WTC11 (cell line): ENCODE data around the gene LRTM2. TPM values are rescaled to one million over a fixed set of nuclear protein-coding genes. Genes with fewer than 3 reads are reported as not detected.

Experiments
- ATAC-seq: fragments of 200-7000 bp; cut with Tn5 transposase; 2 replicates; pipeline ENCODE4 v1.10.0; 2021; ENCODE audit warnings: mild to moderate bottlenecking, moderate library complexity
- CTCF ChIA-PET: fragments of 300-600 bp; sonication (Branson Sonifier 250); formaldehyde crosslinking; loops from one replicate; lab custom pipeline; 2021; ENCODE audit warnings: antibody characterized with exemption; lab: Charles Lee
- POLR2A ChIA-PET: fragments of 350-600 bp; sonication (Branson Sonifier 250); formaldehyde crosslinking; loops from one replicate; lab custom pipeline; 2021; ENCODE audit warnings: antibody characterized with exemption; lab: Charles Lee
- DNase-seq: peaks from one replicate; pipeline ENCODE4 v3.0.0; 2021; ENCODE audit warnings: low spot score
- H3K27ac Mint-ChIP-seq: 2 replicates; pipeline ENCODE4 v1.8.0; 2021; ENCODE audit warnings: mixed read lengths
- H3K27me3 Mint-ChIP-seq: 2 replicates; pipeline ENCODE4 v1.8.0; 2021; ENCODE audit warnings: low read depth, mild to moderate bottlenecking, moderate library complexity, mixed read lengths
- H3K36me3 Mint-ChIP-seq: 2 replicates; pipeline ENCODE4 v1.8.0; 2021; ENCODE audit warnings: mixed read lengths
- H3K4me1 Mint-ChIP-seq: 2 replicates; pipeline ENCODE4 v1.8.0; 2022; ENCODE audit warnings: mixed read lengths
- H3K4me3 Mint-ChIP-seq: 2 replicates; pipeline ENCODE4 v1.8.0; 2021; ENCODE audit warnings: mild to moderate bottlenecking, moderate library complexity, mixed read lengths
- H3K9me3 Mint-ChIP-seq: 2 replicates; pipeline ENCODE4 v1.8.0; 2021; ENCODE audit warnings: mixed read lengths
- CBFB ChIP-seq: sonication (generic); formaldehyde crosslinking; IDR thresholded peaks from 2 replicates; pipeline ENCODE4 v1.8.1; 2022; ENCODE audit warnings: mild to moderate bottlenecking, low read depth, missing genetic modification reagents
- ETV6 ChIP-seq: sonication (generic); formaldehyde crosslinking; IDR thresholded peaks from 2 replicates; pipeline ENCODE4 v1.8.1; 2022; ENCODE audit warnings: mild to moderate bottlenecking, missing genetic modification reagents
- FOXJ3 ChIP-seq: sonication (generic); formaldehyde crosslinking; IDR thresholded peaks from 2 replicates; pipeline ENCODE4 v1.9.0; 2021; ENCODE audit warnings: missing genetic modification reagents, mild to moderate bottlenecking, borderline replicate concordance
- IRF2 ChIP-seq: sonication (generic); formaldehyde crosslinking; IDR thresholded peaks from 2 replicates; pipeline ENCODE4 v1.8.0; 2022; ENCODE audit warnings: low read depth, missing genetic modification reagents, borderline replicate concordance
- JAZF1 ChIP-seq: fragments of 250-450 bp; sonication (Bioruptor Pico); IDR thresholded peaks from 2 replicates; pipeline ENCODE4 v1.9.0; 2021; ENCODE audit warnings: moderate library complexity, mild to moderate bottlenecking, inconsistent platforms
- JUN ChIP-seq: sonication (generic); formaldehyde crosslinking; IDR thresholded peaks from 2 replicates; pipeline ENCODE4 v1.8.0; 2023; ENCODE audit warnings: mild to moderate bottlenecking, missing genetic modification reagents
- MXD4 ChIP-seq: fragments of 250-450 bp; sonication (Bioruptor Pico); IDR thresholded peaks from 2 replicates; pipeline ENCODE4 v1.8.0; 2021; ENCODE audit warnings: mild to moderate bottlenecking, moderate library complexity, borderline replicate concordance
- MYBL2 ChIP-seq: sonication (generic); formaldehyde crosslinking; IDR thresholded peaks from 2 replicates; pipeline ENCODE4 v1.8.1; 2023; ENCODE audit warnings: mild to moderate bottlenecking, moderate library complexity, missing genetic modification reagents
- SP1 ChIP-seq: sonication (generic); formaldehyde crosslinking; conservative IDR thresholded peaks from 2 replicates; pipeline ENCODE4 v1.8.1; 2022; ENCODE audit warnings: missing genetic modification reagents
- STAT6 ChIP-seq: sonication (generic); formaldehyde crosslinking; conservative IDR thresholded peaks from 2 replicates; pipeline ENCODE4 v1.8.1; 2023; ENCODE audit warnings: mild to moderate bottlenecking, low read depth, missing genetic modification reagents, moderate library complexity
- TCF7 ChIP-seq: sonication (generic); formaldehyde crosslinking; IDR thresholded peaks from 2 replicates; pipeline ENCODE4 v1.8.0; 2022; ENCODE audit warnings: mild to moderate bottlenecking, low read depth, missing genetic modification reagents, moderate library complexity
- ZNF232 ChIP-seq: sonication (generic); formaldehyde crosslinking; IDR thresholded peaks from 2 replicates; pipeline ENCODE4 v1.8.0; 2022; ENCODE audit warnings: mild to moderate bottlenecking, missing genetic modification reagents
- total RNA-seq: library from RNA; stranded (reverse); gene quantifications from 3 replicates; pipeline ENCODE4 v1.2.3, GENCODE V29; 2021
- TF ChIP-seq, protein P1 (sequence below): sonication (generic); formaldehyde crosslinking; IDR thresholded peaks from 2 replicates; pipeline ENCODE4 v1.8.1; 2023; ENCODE audit warnings: mild to moderate bottlenecking, missing genetic modification reagents, borderline replicate concordance
- TF ChIP-seq, protein P2 (sequence below): fragments of 250-450 bp; sonication (Bioruptor Pico); IDR thresholded peaks from 2 replicates; pipeline ENCODE4 v1.8.0; 2021; ENCODE audit warnings: mild to moderate bottlenecking
- TF ChIP-seq, protein P3 (sequence below): sonication (generic); formaldehyde crosslinking; IDR thresholded peaks from 2 replicates; pipeline ENCODE4 v1.8.0; 2023; ENCODE audit warnings: missing genetic modification reagents, mild to moderate bottlenecking, borderline replicate concordance

LRTM2 gene
- total RNA-seq, 1 experiment from 2014 or later: 0.66 TPM

GRCh38 chr12:1808798-1809480, 11.4 kb upstream of the LRTM2 start:
- no peak overlapping the region for H3K4me3 Mint-ChIP-seq
- TF ChIP-seq TCF7 (CRISPR knock-in tag) (no peak), MXD4 (no peak), STAT6 (CRISPR knock-in tag) (no peak), IRF2 (no peak)
- TF ChIP-seq, protein P1, sequence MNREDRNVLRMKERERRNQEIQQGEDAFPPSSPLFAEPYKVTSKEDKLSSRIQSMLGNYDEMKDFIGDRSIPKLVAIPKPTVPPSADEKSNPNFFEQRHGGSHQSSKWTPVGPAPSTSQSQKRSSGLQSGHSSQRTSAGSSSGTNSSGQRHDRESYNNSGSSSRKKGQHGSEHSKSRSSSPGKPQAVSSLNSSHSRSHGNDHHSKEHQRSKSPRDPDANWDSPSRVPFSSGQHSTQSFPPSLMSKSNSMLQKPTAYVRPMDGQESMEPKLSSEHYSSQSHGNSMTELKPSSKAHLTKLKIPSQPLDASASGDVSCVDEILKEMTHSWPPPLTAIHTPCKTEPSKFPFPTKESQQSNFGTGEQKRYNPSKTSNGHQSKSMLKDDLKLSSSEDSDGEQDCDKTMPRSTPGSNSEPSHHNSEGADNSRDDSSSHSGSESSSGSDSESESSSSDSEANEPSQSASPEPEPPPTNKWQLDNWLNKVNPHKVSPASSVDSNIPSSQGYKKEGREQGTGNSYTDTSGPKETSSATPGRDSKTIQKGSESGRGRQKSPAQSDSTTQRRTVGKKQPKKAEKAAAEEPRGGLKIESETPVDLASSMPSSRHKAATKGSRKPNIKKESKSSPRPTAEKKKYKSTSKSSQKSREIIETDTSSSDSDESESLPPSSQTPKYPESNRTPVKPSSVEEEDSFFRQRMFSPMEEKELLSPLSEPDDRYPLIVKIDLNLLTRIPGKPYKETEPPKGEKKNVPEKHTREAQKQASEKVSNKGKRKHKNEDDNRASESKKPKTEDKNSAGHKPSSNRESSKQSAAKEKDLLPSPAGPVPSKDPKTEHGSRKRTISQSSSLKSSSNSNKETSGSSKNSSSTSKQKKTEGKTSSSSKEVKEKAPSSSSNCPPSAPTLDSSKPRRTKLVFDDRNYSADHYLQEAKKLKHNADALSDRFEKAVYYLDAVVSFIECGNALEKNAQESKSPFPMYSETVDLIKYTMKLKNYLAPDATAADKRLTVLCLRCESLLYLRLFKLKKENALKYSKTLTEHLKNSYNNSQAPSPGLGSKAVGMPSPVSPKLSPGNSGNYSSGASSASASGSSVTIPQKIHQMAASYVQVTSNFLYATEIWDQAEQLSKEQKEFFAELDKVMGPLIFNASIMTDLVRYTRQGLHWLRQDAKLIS: no peak
- TF ChIP-seq, protein P2, sequence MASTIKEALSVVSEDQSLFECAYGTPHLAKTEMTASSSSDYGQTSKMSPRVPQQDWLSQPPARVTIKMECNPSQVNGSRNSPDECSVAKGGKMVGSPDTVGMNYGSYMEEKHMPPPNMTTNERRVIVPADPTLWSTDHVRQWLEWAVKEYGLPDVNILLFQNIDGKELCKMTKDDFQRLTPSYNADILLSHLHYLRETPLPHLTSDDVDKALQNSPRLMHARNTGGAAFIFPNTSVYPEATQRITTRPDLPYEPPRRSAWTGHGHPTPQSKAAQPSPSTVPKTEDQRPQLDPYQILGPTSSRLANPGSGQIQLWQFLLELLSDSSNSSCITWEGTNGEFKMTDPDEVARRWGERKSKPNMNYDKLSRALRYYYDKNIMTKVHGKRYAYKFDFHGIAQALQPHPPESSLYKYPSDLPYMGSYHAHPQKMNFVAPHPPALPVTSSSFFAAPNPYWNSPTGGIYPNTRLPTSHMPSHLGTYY (CRISPR knock-in tag): no peak
- TF ChIP-seq, all 79 proteins: peak for 0
- H3K36me3 Mint-ChIP-seq: no peaks in the 10 kb centered on the region
- peak overlapping the region; percentile 38; the same call in 1 of the 2 replicates for H3K27ac Mint-ChIP-seq
- DNase-seq (no peak), ATAC-seq (peak; percentile 9; the same call in 1 of the 2 replicates)
- H3K9me3 Mint-ChIP-seq: 0 out of 2 replicates have a peak, but pooled peaks cover 3% of the 10 kb centered on the region
- ChIA-PET CTCF (no interaction called here), POLR2A (no interaction called here)
- H3K27me3 Mint-ChIP-seq: no peaks in the 10 kb centered on the region
- H3K4me1 Mint-ChIP-seq: peaks cover 6% of the 10 kb centered on the region; the same call in 1 of the 2 replicates

- Mint-ChIP-seq H3K27me3 (no peaks in the 10 kb centered on the region), H3K27ac (no peak overlapping the region), H3K4me3 (no peak overlapping the region), H3K36me3 (no peaks in the 10 kb centered on the region), H3K4me1 (peaks cover 4% of the 10 kb centered on the region; the same call in 1 of the 2 replicates), H3K9me3 (no peaks in the 10 kb centered on the region)
- DNase-seq (no peak), ATAC-seq (no peak)
- CTCF ChIA-PET: interaction anchor here (0.6 kb wide), 1 partner anchor 130 kb away, joined by 3 read pairs; no protein-coding TSS in a partner anchor
- POLR2A ChIA-PET: no interaction called here
- TF ChIP-seq ZNF232 (CRISPR knock-in tag) (no peak), CBFB (CRISPR knock-in tag) (no peak), FOXJ3 (CRISPR knock-in tag) (no peak), STAT6 (CRISPR knock-in tag) (no peak), TCF7 (CRISPR knock-in tag) (no peak), ETV6 (no peak), MYBL2 (CRISPR knock-in tag) (no peak), JUN (no peak), SP1 (CRISPR knock-in tag) (no peak), JAZF1 (no peak), MXD4 (no peak)
- TF ChIP-seq, protein P2 (CRISPR knock-in tag): no peak
- TF ChIP-seq, protein P3, sequence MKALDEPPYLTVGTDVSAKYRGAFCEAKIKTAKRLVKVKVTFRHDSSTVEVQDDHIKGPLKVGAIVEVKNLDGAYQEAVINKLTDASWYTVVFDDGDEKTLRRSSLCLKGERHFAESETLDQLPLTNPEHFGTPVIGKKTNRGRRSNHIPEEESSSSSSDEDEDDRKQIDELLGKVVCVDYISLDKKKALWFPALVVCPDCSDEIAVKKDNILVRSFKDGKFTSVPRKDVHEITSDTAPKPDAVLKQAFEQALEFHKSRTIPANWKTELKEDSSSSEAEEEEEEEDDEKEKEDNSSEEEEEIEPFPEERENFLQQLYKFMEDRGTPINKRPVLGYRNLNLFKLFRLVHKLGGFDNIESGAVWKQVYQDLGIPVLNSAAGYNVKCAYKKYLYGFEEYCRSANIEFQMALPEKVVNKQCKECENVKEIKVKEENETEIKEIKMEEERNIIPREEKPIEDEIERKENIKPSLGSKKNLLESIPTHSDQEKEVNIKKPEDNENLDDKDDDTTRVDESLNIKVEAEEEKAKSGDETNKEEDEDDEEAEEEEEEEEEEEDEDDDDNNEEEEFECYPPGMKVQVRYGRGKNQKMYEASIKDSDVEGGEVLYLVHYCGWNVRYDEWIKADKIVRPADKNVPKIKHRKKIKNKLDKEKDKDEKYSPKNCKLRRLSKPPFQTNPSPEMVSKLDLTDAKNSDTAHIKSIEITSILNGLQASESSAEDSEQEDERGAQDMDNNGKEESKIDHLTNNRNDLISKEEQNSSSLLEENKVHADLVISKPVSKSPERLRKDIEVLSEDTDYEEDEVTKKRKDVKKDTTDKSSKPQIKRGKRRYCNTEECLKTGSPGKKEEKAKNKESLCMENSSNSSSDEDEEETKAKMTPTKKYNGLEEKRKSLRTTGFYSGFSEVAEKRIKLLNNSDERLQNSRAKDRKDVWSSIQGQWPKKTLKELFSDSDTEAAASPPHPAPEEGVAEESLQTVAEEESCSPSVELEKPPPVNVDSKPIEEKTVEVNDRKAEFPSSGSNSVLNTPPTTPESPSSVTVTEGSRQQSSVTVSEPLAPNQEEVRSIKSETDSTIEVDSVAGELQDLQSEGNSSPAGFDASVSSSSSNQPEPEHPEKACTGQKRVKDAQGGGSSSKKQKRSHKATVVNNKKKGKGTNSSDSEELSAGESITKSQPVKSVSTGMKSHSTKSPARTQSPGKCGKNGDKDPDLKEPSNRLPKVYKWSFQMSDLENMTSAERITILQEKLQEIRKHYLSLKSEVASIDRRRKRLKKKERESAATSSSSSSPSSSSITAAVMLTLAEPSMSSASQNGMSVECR (CRISPR knock-in tag): no peak
These were observed 10.7 kb upstream of the LRTM2 start for GRCh38 chr12:1809591-1810190.
